SK-N-SH (cell line): ENCODE data around the gene SPRR2F. TPM values are rescaled to one million over a fixed set of nuclear protein-coding genes. Genes with fewer than 3 reads are reported as not detected.

ENCODE experiments used
- CTCF ChIA-PET: fragments of 300-600, 350-600 bp; formaldehyde crosslinking; extraction: SDS; loops from one replicate; lab custom pipeline; 2021; lab: Yijun Ruan, JAX
- POLR2A ChIA-PET: fragments of 350-600 bp; sonication (Branson Sonifier 250); formaldehyde crosslinking; extraction: SDS; loops from one replicate; lab custom pipeline; 2020; ENCODE audit warnings: antibody characterized with exemption, inconsistent platforms; lab: Yijun Ruan, JAX
- DNase-seq: peaks from one replicate; pipeline ENCODE4 v3.0.0; 2012
- H2AFZ ChIP-seq: fragments of 200-600 bp; sonication (generic); 2 replicates; pipeline ENCODE4 v1.8.1; 2016; ENCODE audit warnings: antibody characterized with exemption, mild to moderate bottlenecking, low read depth
- H3F3A ChIP-seq: fragments of 200-600 bp; sonication (generic); replicated peaks from 2 replicates; pipeline ENCODE3; 2016; ENCODE audit warnings: antibody characterized with exemption, mild to moderate bottlenecking; ENCODE audit not compliant: insufficient read depth
- H3K27ac ChIP-seq, 2 experiments: fragments of 200-500 bp in 1 of 2; fragments of 200-600 bp in 1 of 2; sonication (Bioruptor generic) in 1 of 2; sonication (generic), shearing (Covaris generic) in 1 of 2; 2 replicates each; pipeline versions ENCODE4 v1.5.1 to v1.6.1; 2014 to 2016; ENCODE audit warnings: low read depth in 2 of 2, inconsistent platforms in 1 of 2, low read length in 1 of 2, mild to moderate bottlenecking in 1 of 2, mixed read lengths in 1 of 2
- H3K27me3 ChIP-seq: fragments of 200-600 bp; sonication (generic), shearing (Covaris generic); 2 replicates; pipeline ENCODE4 v1.6.1; 2016; ENCODE audit warnings: mixed run types; ENCODE audit not compliant: insufficient read depth
- H3K36me3 ChIP-seq, 2 experiments: fragments of 200-500 bp in 1 of 2; fragments of 200-600 bp in 1 of 2; sonication (Bioruptor generic) in 1 of 2; sonication (generic) in 1 of 2; replicated peaks in 1 of 2; 2 replicates each; pipeline versions ENCODE3 to v1.5.1; 2014 to 2016; ENCODE audit warnings: low read length in 1 of 2, mild to moderate bottlenecking in 1 of 2; ENCODE audit not compliant: insufficient read depth in 2 of 2, control insufficient read depth in 1 of 2
- H3K4me1 ChIP-seq, 2 experiments: fragments of 200-500 bp in 1 of 2; fragments of 200-600 bp in 1 of 2; sonication (Bioruptor generic) in 1 of 2; sonication (generic), shearing (Covaris generic) in 1 of 2; 2 replicates each; pipeline versions ENCODE4 v1.5.1 to v1.6.1; 2014 to 2016; ENCODE audit warnings: low read depth in 1 of 2, low read length in 1 of 2, mixed run types in 1 of 2; ENCODE audit not compliant: insufficient read depth in 2 of 2, control insufficient read depth in 1 of 2
- H3K4me2 ChIP-seq: fragments of 200-600 bp; sonication (generic), shearing (Covaris generic); 2 replicates; pipeline ENCODE4 v1.6.1; 2017; ENCODE audit warnings: mixed run types
- H3K4me3 ChIP-seq, 2 experiments: fragments of 200-500 bp in 1 of 2; fragments of 200-600 bp in 1 of 2; sonication (Bioruptor generic) in 1 of 2; sonication (generic), shearing (Covaris generic) in 1 of 2; 2 replicates each; pipeline versions ENCODE4 v1.5.1 to v1.8.1; 2014 to 2016; ENCODE audit warnings: low read depth in 2 of 2, inconsistent platforms in 1 of 2, low read length in 1 of 2, mild to moderate bottlenecking in 1 of 2, mixed read lengths in 1 of 2, moderate library complexity in 1 of 2
- H3K79me2 ChIP-seq: fragments of 200-600 bp; sonication (generic); 2 replicates; pipeline ENCODE4 v1.8.1; 2017; ENCODE audit warnings: mild to moderate bottlenecking; ENCODE audit not compliant: insufficient read depth
- H3K9ac ChIP-seq: fragments of 200-600 bp; sonication (generic); 2 replicates; pipeline ENCODE4 v1.6.1; 2017; ENCODE audit warnings: mixed run types
- H3K9me2 ChIP-seq: fragments of 200-600 bp; sonication (generic); 2 replicates; pipeline ENCODE4 v1.6.1; 2017; ENCODE audit warnings: mixed run types
- H3K9me3 ChIP-seq: fragments of 200-600 bp; sonication (generic); 2 replicates; pipeline ENCODE4 v1.6.1; 2017; ENCODE audit warnings: mixed run types, mild to moderate bottlenecking, moderate library complexity
- H4K20me1 ChIP-seq: fragments of 200-600 bp; sonication (generic); 2 replicates; pipeline ENCODE4 v1.6.1; 2017; ENCODE audit warnings: mild to moderate bottlenecking, mixed run types; ENCODE audit not compliant: insufficient read depth
- CHD2 ChIP-seq: fragments of 150-350 bp; IDR thresholded peaks from 2 replicates; pipeline ENCODE4 v1.6.1; 2018; ENCODE audit warnings: low read length; ENCODE audit not compliant: partially characterized antibody
- EP300 ChIP-seq, 2 experiments: IDR thresholded peaks; 2 replicates each; pipeline versions ENCODE4 v1.4.0 to v1.6.1; 2012; ENCODE audit warnings: borderline replicate concordance in 1 of 2, low read depth in 1 of 2, low read length in 1 of 2
- EZH2phosphoT487 ChIP-seq: fragments of 200-600 bp; sonication (generic); IDR thresholded peaks from 2 replicates; pipeline ENCODE4 v1.6.1; 2017; ENCODE audit warnings: low read depth, mixed run types, mild to moderate bottlenecking, antibody characterized with exemption, moderate library complexity, borderline replicate concordance
- FOSL2 ChIP-seq: IDR thresholded peaks from 2 replicates; pipeline ENCODE4 v1.4.0; 2012; ENCODE audit warnings: low read depth, mild to moderate bottlenecking, moderate library complexity, borderline replicate concordance
- FOXJ3 ChIP-seq: sonication (generic); formaldehyde crosslinking; IDR thresholded peaks from 2 replicates; pipeline ENCODE4 v1.5.1; 2020; ENCODE audit warnings: mild to moderate bottlenecking, missing genetic modification reagents
- FOXM1 ChIP-seq: IDR thresholded peaks from 2 replicates; pipeline ENCODE4 v1.4.0; 2012; ENCODE audit warnings: low read depth, mild to moderate bottlenecking
- GABPA ChIP-seq: IDR thresholded peaks from 2 replicates; pipeline ENCODE4 v1.4.0; 2012; ENCODE audit warnings: low read depth, mild to moderate bottlenecking
- IRF3 ChIP-seq: fragments of 150-350 bp; IDR thresholded peaks from 2 replicates; pipeline ENCODE4 v1.6.1; 2016; ENCODE audit warnings: mild to moderate bottlenecking, low read depth, low read length
- JUND ChIP-seq: IDR thresholded peaks from 2 replicates; pipeline ENCODE4 v1.4.0; 2012
- MAX ChIP-seq: IDR thresholded peaks from 2 replicates; pipeline ENCODE4 v1.4.0; 2012; ENCODE audit warnings: low read depth
- NFIC ChIP-seq: IDR thresholded peaks from 2 replicates; pipeline ENCODE4 v1.4.0; 2012; ENCODE audit warnings: borderline replicate concordance
- RAD21 ChIP-seq: IDR thresholded peaks from 2 replicates; pipeline ENCODE4 v1.6.1; 2012; ENCODE audit warnings: mild to moderate bottlenecking, low read length
- RCOR1 ChIP-seq: fragments of 150-350 bp; IDR thresholded peaks from 2 replicates; pipeline ENCODE4 v1.6.1; 2017; ENCODE audit warnings: antibody characterized with exemption, low read length
- RXRA ChIP-seq: IDR thresholded peaks from 2 replicates; pipeline ENCODE4 v1.4.0; 2012; ENCODE audit warnings: low read depth, mild to moderate bottlenecking, borderline replicate concordance
- SIN3A ChIP-seq: IDR thresholded peaks from 2 replicates; pipeline ENCODE4 v1.6.1; 2012; ENCODE audit warnings: low read depth, mild to moderate bottlenecking, low read length, moderate library complexity, borderline replicate concordance
- SMC3 ChIP-seq: IDR thresholded peaks from 2 replicates; pipeline ENCODE4 v1.6.1; 2012; ENCODE audit warnings: low read depth, low read length, improper control_type of control experiment
- TAF1 ChIP-seq: IDR thresholded peaks from 2 replicates; pipeline ENCODE4 v1.6.1; 2012; ENCODE audit warnings: low read depth, mild to moderate bottlenecking, low read length, moderate library complexity, borderline replicate concordance
- TCF12 ChIP-seq: IDR thresholded peaks from 2 replicates; pipeline ENCODE4 v1.4.0; 2012
- TEAD4 ChIP-seq: IDR thresholded peaks from 2 replicates; pipeline ENCODE4 v1.4.0; 2012; ENCODE audit warnings: mild to moderate bottlenecking, borderline replicate concordance; ENCODE audit not compliant: insufficient read depth
- USF1 ChIP-seq: IDR thresholded peaks from 2 replicates; pipeline ENCODE4 v1.4.0; 2012; ENCODE audit warnings: low read depth, borderline replicate concordance
- WGBS: methylation state at CpG from one replicate; pipeline ENCODE4 v1.1.6; 2017; ENCODE audit warnings: low lambda C conversion rate; 5-methylcytosine and 5-hydroxymethylcytosine counted together
- polyA plus RNA-seq, 3 experiments: library from polyadenylated mRNA; depleted of rRNA; stranded (reverse); fragments of >200 nt; gene quantifications; 2 replicates each; pipeline ENCODE4 v1.2.3, GENCODE V29; 2012
- TF ChIP-seq, protein P1 (sequence below): IDR thresholded peaks from 2 replicates; pipeline ENCODE4; 2012

The SPRR2F gene, protein sequence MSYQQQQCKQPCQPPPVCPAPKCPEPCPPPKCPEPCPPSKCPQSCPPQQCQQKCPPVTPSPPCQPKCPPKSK
- not detected in 2 replicates for polyA plus RNA-seq (2012; rRNA removed)
- not detected in 2 replicates for polyA plus RNA-seq (2012; cell fraction: cytosol; rRNA removed)
- polyA plus RNA-seq (2012; cell fraction: nucleus; rRNA removed) = not detected in 2 replicates

GRCh38 chr1:153113416-153113815 lies at the start of gene SPRR2F:
Gene SPRR2F, minus strand, starts transcription at chr1:153113516. Its CDS starts 783 bp downstream, at chr1:153112733.
- Histone ChIP-seq H3K79me2 (no peaks in the 10 kb centered on the region), H3K4me3 (no peak within 1 kb of the TSS), H3K4me2 (no peak within 1 kb of the TSS), H3K9me2 (no peaks in the 10 kb centered on the region), H3K27me3 (no peaks in the 10 kb centered on the region), H3K9ac (no peak within 1 kb of the TSS), H3K36me3 (no peaks in the 10 kb centered on the region), H3K27ac (no peak within 1 kb of the TSS), H3F3A (no peaks in the 10 kb centered on the region), H2AFZ (no peak within 1 kb of the TSS), H3K4me1 (no peaks in the 10 kb centered on the region), H3K9me3 (no peaks in the 10 kb centered on the region), H4K20me1 (no peaks in the 10 kb centered on the region)
- no peak for DNase-seq
- ChIA-PET POLR2A (no interaction called here), CTCF (no interaction called here)
- TF ChIP-seq RXRA (no peak), RAD21 (no peak), RCOR1 (no peak), EP300 (IDR thresholded peaks at IDR 0.05; ENCODE audit: borderline replicate concordance in 1 of 2, low read depth in 1 of 2, low read length in 1 of 2) (no peak), EZH2phosphoT487 (no peak), MAX (no peak), SIN3A (no peak), FOXJ3 (CRISPR knock-in tag) (no peak), TEAD4 (no peak), FOSL2 (no peak), TAF1 (no peak), CHD2 (no peak)
- TF ChIP-seq, protein P1, sequence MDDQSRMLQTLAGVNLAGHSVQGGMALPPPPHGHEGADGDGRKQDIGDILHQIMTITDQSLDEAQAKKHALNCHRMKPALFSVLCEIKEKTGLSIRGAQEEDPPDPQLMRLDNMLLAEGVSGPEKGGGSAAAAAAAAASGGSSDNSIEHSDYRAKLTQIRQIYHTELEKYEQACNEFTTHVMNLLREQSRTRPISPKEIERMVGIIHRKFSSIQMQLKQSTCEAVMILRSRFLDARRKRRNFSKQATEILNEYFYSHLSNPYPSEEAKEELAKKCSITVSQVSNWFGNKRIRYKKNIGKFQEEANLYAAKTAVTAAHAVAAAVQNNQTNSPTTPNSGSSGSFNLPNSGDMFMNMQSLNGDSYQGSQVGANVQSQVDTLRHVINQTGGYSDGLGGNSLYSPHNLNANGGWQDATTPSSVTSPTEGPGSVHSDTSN = no peak
- WGBS = 4% methylated on average over 3 of the region's 3 CpGs

GRCh38 chr1:153155541-153155940 lies 42.2 kb upstream of the SPRR2F start:
- Histone ChIP-seq H3K4me1 (no peaks in the 10 kb centered on the region), H3K27me3 (no peaks in the 10 kb centered on the region), H3K4me3 (no peak overlapping the region), H3K27ac (no peak overlapping the region), H3K9me3 (no peaks in the 10 kb centered on the region), H3K9ac (no peak overlapping the region), H3K9me2 (no peaks in the 10 kb centered on the region), H4K20me1 (no peaks in the 10 kb centered on the region), H3F3A (no peaks in the 10 kb centered on the region), H2AFZ (no peak overlapping the region), H3K4me2 (no peak overlapping the region), H3K36me3 (no peaks in the 10 kb centered on the region), H3K79me2 (no peaks in the 10 kb centered on the region)
- ChIA-PET CTCF (no interaction called here), POLR2A (no interaction called here)
- no peak for DNase-seq
- TF ChIP-seq JUND (no peak), GABPA (no peak), IRF3 (no peak), SMC3 (no peak), NFIC (no peak), TAF1 (no peak), USF1 (no peak), FOXM1 (no peak), TCF12 (no peak)
- WGBS = 0% methylated on average over 2 of the region's 2 CpGs
